Lower lobe of right lung (tissue), 2 donors: ENCODE data around the gene NUTF2. TPM values are rescaled to one million over a fixed set of nuclear protein-coding genes. Genes with fewer than 3 reads are reported as not detected.

Experiments
- ATAC-seq, 2 donors: fragments of 200-7000 bp; cut with Tn5 transposase; one replicate each; pipeline ENCODE4 v1.9.1; 2020 to 2022; ENCODE audit warnings: mild to moderate bottlenecking in 2 of 2, moderate library complexity in 2 of 2
- DNase-seq: peaks from one replicate; pipeline ENCODE4 v3.0.0-alpha.2; 2020
- H3K27ac ChIP-seq: fragments of 200-600 bp; one replicate; pipeline ENCODE4 v1.8.0; 2022
- H3K27me3 ChIP-seq: fragments of 200-600 bp; one replicate; pipeline ENCODE4 v1.8.0; 2022; ENCODE audit warnings: low read depth
- H3K36me3 ChIP-seq: fragments of 200-600 bp; one replicate; pipeline ENCODE4 v1.8.0; 2022; ENCODE audit warnings: mild to moderate bottlenecking
- H3K4me1 ChIP-seq: fragments of 200-600 bp; one replicate; pipeline ENCODE4 v1.8.0; 2022
- H3K4me3 ChIP-seq: fragments of 200-600 bp; one replicate; pipeline ENCODE4 v1.8.0; 2022; ENCODE audit warnings: mild to moderate bottlenecking
- H3K9me3 ChIP-seq: fragments of 200-600 bp; one replicate; pipeline ENCODE4 v1.8.0; 2022
- intact Hi-C: fragments of 100-400 bp; cut with DNase I; formaldehyde crosslinking; loops from one replicate; pipeline ENCODE4 v1.11.0; 2022
- total RNA-seq: library from RNA; stranded (reverse); fragmentation: NEBNext Ultra II Directional; extraction: Animal tissue kit (Norgen Biotek cat#: 25700); gene quantifications from one replicate; pipeline ENCODE4 v1.2.1, GENCODE V29; 2021
- TF ChIP-seq, protein P1 (sequence below): fragments of 200-600 bp; IDR thresholded peaks from one replicate; pipeline ENCODE4 v1.8.0; 2022; ENCODE audit warnings: antibody characterized with exemption, mild to moderate bottlenecking
- donor health status: DM: no; HTN: yes; CAD: no; lungs with severe emphysema.

Gene NUTF2
- total RNA-seq, 1 donor from 2014 or later, result 55.8 TPM

DNA sequence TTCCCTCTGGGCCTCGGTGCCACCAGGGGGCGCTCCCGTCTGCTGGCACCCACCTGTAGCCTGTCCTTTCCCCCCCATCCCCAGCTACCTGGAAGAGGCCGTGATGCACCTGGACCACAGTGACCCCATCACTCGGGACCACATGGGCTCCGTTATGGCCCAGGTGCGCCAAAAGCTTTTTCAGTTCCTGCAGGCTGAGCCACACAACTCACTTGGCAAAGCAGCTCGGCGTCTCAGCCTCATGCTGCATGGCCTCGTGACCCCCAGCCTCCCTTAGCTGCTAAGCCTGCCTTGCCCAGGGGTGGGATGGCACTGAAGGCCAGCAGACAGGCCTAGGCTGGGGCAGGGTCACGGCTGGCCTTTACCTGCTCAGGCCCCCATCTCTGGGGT, 37.1 kb downstream of the NUTF2 start:
- H3K4me3 ChIP-seq, result no peak overlapping the region
- TF ChIP-seq, protein P1, sequence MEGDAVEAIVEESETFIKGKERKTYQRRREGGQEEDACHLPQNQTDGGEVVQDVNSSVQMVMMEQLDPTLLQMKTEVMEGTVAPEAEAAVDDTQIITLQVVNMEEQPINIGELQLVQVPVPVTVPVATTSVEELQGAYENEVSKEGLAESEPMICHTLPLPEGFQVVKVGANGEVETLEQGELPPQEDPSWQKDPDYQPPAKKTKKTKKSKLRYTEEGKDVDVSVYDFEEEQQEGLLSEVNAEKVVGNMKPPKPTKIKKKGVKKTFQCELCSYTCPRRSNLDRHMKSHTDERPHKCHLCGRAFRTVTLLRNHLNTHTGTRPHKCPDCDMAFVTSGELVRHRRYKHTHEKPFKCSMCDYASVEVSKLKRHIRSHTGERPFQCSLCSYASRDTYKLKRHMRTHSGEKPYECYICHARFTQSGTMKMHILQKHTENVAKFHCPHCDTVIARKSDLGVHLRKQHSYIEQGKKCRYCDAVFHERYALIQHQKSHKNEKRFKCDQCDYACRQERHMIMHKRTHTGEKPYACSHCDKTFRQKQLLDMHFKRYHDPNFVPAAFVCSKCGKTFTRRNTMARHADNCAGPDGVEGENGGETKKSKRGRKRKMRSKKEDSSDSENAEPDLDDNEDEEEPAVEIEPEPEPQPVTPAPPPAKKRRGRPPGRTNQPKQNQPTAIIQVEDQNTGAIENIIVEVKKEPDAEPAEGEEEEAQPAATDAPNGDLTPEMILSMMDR, result peak; percentile 92
- peaks cover 62% of the 10 kb centered on the region for H3K36me3 ChIP-seq
- peak; percentile 79 to 80 for ATAC-seq
- H3K27ac ChIP-seq, result no peak overlapping the region
- H3K9me3 ChIP-seq, result no peaks in the 10 kb centered on the region
- H3K4me1 ChIP-seq, result peaks cover 24% of the 10 kb centered on the region
- DNase-seq, result peak; percentile 79
- intact Hi-C loops, result no loop called here
- H3K27me3 ChIP-seq, result no peaks in the 10 kb centered on the region

DNA sequence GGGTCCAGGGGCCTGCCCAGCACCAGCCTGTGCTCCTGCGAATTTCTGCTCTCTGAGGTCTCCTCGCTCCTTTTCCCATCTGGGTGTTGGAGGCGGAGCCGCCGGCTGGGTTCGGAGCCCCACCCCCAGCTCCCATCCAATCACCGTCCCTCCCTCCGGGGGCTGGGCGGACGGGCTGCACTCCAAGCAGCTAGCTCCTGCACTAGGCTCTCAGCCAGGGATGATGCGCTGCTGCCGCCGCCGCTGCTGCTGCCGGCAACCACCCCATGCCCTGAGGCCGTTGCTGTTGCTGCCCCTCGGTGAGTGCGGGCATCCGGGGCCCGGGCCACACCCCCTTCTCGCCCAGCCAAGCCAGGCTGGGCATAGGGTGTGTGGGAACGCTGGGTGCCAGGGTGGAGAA, 38.0 kb downstream of the NUTF2 start, which contains the start of gene NRN1L:
Gene NRN1L, plus strand, starts transcription at position 202 of the 400 bp plus-strand sequence. Its CDS starts 19 bp downstream, at position 221.
- Histone ChIP-seq H3K27ac (peak within 1 kb of the TSS; percentile 41), H3K9me3 (no peaks in the 10 kb centered on the region), H3K27me3 (no peaks in the 10 kb centered on the region), H3K4me1 (peaks cover 24% of the 10 kb centered on the region), H3K36me3 (peaks cover 54% of the 10 kb centered on the region), H3K4me3 (peak within 1 kb of the TSS; percentile 30)
- intact Hi-C loops, result no loop called here
- ATAC-seq, result peak; percentile 87 to 89
- peak; percentile 86 for DNase-seq
- TF ChIP-seq, protein P1, result no peak

DNA sequence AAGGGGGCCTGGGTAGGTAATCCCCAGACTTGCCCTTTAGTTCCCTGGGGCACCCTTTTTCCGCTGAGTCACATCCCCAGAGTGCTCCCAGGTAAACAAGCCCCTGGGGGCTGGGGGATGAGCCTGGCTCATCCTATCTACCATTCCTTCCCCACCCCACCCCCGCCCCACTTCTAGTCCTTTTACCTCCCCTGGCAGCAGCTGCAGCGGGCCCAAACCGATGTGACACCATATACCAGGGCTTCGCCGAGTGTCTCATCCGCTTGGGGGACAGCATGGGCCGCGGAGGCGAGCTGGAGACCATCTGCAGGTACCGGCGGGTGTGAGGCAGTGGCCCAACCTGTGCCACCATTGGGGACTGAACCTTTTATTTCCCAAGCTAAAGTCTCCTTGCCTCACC, 38.8 kb downstream of the NUTF2 start:
- no peak overlapping the region for H3K4me3 ChIP-seq
- intact Hi-C loops, result no loop called here
- peaks cover 45% of the 10 kb centered on the region for H3K36me3 ChIP-seq
- TF ChIP-seq, protein P1, result no peak
- no peak for DNase-seq
- no peak for ATAC-seq
- no peaks in the 10 kb centered on the region for H3K9me3 ChIP-seq
- no peak overlapping the region for H3K27ac ChIP-seq
- H3K4me1 ChIP-seq, result peaks cover 24% of the 10 kb centered on the region
- H3K27me3 ChIP-seq, result no peaks in the 10 kb centered on the region

DNA sequence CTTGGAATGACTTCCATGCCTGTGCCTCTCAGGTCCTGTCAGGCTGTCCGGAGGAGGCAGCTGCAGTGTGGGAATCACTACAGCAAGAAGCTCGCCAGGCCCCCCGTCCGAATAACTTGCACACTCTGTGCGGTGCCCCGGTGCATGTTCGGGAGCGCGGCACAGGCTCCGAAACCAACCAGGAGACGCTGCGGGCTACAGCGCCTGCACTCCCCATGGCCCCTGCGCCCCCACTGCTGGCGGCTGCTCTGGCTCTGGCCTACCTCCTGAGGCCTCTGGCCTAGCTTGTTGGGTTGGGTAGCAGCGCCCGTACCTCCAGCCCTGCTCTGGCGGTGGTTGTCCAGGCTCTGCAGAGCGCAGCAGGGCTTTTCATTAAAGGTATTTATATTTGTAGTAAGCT, 39.2 kb downstream of the NUTF2 start:
- Histone ChIP-seq H3K27ac (no peak overlapping the region), H3K27me3 (no peaks in the 10 kb centered on the region), H3K4me1 (peaks cover 24% of the 10 kb centered on the region), H3K36me3 (peaks cover 41% of the 10 kb centered on the region), H3K9me3 (no peaks in the 10 kb centered on the region), H3K4me3 (no peak overlapping the region)
- DNase-seq (no peak), ATAC-seq (peak; percentile 1)
- intact Hi-C loops, result no loop called here
- TF ChIP-seq, protein P1, result no peak

GRCh38 chr16:67886387-67886786, 39.7 kb downstream of the NUTF2 start:
- no peaks in the 10 kb centered on the region for H3K27me3 ChIP-seq
- H3K9me3 ChIP-seq, result no peaks in the 10 kb centered on the region
- H3K4me3 ChIP-seq, result no peak overlapping the region
- H3K27ac ChIP-seq, result peak overlapping the region; percentile 11
- peak; percentile 48 to 50 for ATAC-seq
- H3K4me1 ChIP-seq, result peaks cover 24% of the 10 kb centered on the region
- H3K36me3 ChIP-seq, result peaks cover 37% of the 10 kb centered on the region
- TF ChIP-seq, protein P1, result no peak
- intact Hi-C loops, result no loop called here
- peak; percentile 63 for DNase-seq

DNA sequence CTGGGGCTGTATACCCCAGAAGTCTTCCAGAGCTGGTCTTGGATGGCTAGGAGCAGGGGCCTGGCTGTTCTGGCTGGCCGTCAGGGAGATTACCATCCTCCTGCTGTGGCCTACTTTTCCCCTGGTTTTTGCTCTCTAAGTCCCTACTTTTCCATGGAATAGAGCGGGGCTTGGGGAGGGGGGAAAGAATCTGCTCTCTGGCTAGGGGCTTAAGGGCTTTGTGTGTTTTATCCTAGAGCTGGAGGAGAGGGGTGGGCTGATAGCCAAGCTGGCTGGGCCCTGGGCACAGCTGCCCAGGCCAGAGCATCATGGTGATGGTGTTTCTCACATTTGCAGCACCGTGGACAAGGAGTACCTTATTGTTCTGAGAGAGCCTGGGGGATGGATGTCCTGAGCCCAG, 41.6 kb downstream of the NUTF2 start:
- Histone ChIP-seq H3K27ac (no peak overlapping the region), H3K4me1 (peaks cover 30% of the 10 kb centered on the region), H3K36me3 (peaks cover 17% of the 10 kb centered on the region), H3K4me3 (no peak overlapping the region), H3K27me3 (no peaks in the 10 kb centered on the region), H3K9me3 (no peaks in the 10 kb centered on the region)
- intact Hi-C loops, result no loop called here
- ATAC-seq (no peak), DNase-seq (no peak)
- TF ChIP-seq, protein P1, result no peak
